ENCODE data around the gene NAT9. TPM values are rescaled to one million over a fixed set of nuclear protein-coding genes. Genes with fewer than 3 reads are reported as not detected.

NAT9 gene
- total RNA-seq, 1 experiment from 2014 or later = 63.5 TPM

DNA sequence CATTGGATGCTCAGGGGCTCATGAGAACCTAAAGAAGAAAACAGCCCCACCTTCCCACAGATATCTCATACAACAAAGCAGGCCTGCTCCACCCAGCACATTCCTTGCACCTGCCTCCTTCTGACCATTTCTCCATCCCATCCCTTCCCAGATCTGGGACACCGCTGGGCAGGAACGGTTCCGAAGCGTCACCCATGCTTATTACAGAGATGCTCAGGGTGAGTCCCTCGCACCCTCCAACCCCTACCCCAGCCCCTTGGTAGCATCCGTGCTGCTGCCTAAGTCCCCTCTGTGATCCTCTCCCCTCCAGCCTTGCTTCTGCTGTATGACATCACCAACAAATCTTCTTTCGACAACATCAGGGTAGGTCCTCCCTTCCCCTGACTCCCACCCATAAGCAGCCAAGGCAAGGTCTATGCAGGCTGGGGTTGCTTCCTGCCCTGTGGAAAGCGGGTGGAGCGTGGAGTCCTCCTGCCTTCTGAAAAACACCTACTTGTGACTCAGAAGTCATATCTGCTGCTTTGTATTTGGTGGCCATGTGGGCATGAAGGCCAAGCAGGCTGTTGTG is 33.1 kb downstream of the NAT9 start:
- Histone ChIP-seq H3K9ac (ENCODE audit: extremely low read depth, insufficient read length, low read length) (no peak overlapping the region), H3K4me1 (ENCODE audit: insufficient read depth, low read length) (peaks cover 15% of the 10 kb centered on the region), H3K9me3 (ENCODE audit: control insufficient read depth, low read depth, low read length) (no peaks in the 10 kb centered on the region), H4K8ac (replicated peaks; ENCODE audit: insufficient read length, low read depth, low read length) (no peak overlapping the region), H3K23ac (ENCODE audit: insufficient read length, low read depth, low read length) (no peak overlapping the region), H3T11ph (ENCODE audit: low read length) (no peak overlapping the region), H3K79me2 (ENCODE audit: insufficient read depth, low read length) (no peaks in the 10 kb centered on the region), H3K23me2 (ENCODE audit: insufficient read length, low read depth, low read length, poor library complexity, severe bottlenecking) (no peaks in the 10 kb centered on the region), H2BK5ac (ENCODE audit: insufficient read length, low read length) (no peak overlapping the region), H3K14ac (ENCODE audit: insufficient read depth, low read length) (no peak overlapping the region), H4K5ac (ENCODE audit: insufficient read length, low read depth, low read length) (no peak overlapping the region), H3K4me2 (ENCODE audit: insufficient read depth, insufficient read length, low read length) (no peak overlapping the region), H2BK15ac (ENCODE audit: low read depth, low read length) (no peak overlapping the region), H2BK120ac (ENCODE audit: low read depth, low read length, poor library complexity, severe bottlenecking) (no peak overlapping the region), H2BK20ac (ENCODE audit: low read depth, low read length, poor library complexity, severe bottlenecking) (no peak overlapping the region), H3K56ac (ENCODE audit: insufficient read length, low read depth, low read length) (no peak overlapping the region), H4K20me1 (ENCODE audit: control insufficient read depth, insufficient read depth, insufficient read length) (no peaks in the 10 kb centered on the region), H3K27ac (ENCODE audit: insufficient read length, low read depth, low read length) (no peak overlapping the region), H4K91ac (ENCODE audit: insufficient read length, low read depth, low read length) (no peak overlapping the region), H3K18ac (ENCODE audit: insufficient read length, low read depth, low read length) (no peak overlapping the region), H2AK5ac (ENCODE audit: insufficient read length, low read length) (no peak overlapping the region), H3K27me3 (ENCODE audit: insufficient read depth, low read length) (no peaks in the 10 kb centered on the region), H3K4ac (ENCODE audit: low read depth, low read length) (no peak overlapping the region), H2AFZ (ENCODE audit: low read length) (no peak overlapping the region), H3K79me1 (ENCODE audit: insufficient read depth, low read depth, low read length, poor library complexity, severe bottlenecking) (no peaks in the 10 kb centered on the region), H2BK12ac (ENCODE audit: insufficient read length, low read depth, low read length) (no peak overlapping the region)
- peaks cover 24% of the 10 kb centered on the region for H3K27me3 Mint-ChIP-seq (ENCODE audit: low read depth)
- H3K27ac Mint-ChIP-seq = peak overlapping the region in 1 of 3 experiments; percentile 36; a peak in 2 of 7 replicates
- no peak for DNase-seq
- peaks cover 34 to 39% of the 10 kb centered on the region in 2 experiments for H3K4me1 Mint-ChIP-seq
- H3K36me3 Mint-ChIP-seq (ENCODE audit: insufficient read depth in 1 of 3, low read depth in 3 of 3) = no peaks in the 10 kb centered on the region; a peak in 1 of 7 replicates
- no CpG with 5 or more reads among the region's 9 CpGs for WGBS (ENCODE audit: extremely low coverage, insufficient read length, low lambda C conversion rate)
- H3K9me3 Mint-ChIP-seq = no peaks in the 10 kb centered on the region; a peak in 1 of 5 replicates
- no peak overlapping the region; a peak in 1 of 5 replicates for H3K4me3 Mint-ChIP-seq
- TF ChIP-seq, protein P1, sequence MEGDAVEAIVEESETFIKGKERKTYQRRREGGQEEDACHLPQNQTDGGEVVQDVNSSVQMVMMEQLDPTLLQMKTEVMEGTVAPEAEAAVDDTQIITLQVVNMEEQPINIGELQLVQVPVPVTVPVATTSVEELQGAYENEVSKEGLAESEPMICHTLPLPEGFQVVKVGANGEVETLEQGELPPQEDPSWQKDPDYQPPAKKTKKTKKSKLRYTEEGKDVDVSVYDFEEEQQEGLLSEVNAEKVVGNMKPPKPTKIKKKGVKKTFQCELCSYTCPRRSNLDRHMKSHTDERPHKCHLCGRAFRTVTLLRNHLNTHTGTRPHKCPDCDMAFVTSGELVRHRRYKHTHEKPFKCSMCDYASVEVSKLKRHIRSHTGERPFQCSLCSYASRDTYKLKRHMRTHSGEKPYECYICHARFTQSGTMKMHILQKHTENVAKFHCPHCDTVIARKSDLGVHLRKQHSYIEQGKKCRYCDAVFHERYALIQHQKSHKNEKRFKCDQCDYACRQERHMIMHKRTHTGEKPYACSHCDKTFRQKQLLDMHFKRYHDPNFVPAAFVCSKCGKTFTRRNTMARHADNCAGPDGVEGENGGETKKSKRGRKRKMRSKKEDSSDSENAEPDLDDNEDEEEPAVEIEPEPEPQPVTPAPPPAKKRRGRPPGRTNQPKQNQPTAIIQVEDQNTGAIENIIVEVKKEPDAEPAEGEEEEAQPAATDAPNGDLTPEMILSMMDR (conservative IDR thresholded peaks at IDR 0.05) = no peak
